Mesendoderm (in vitro differentiated cells): ENCODE data around the gene PSME3.
"Not testable (repeated sequence)": the region's sequence is repeated elsewhere in the genome, so short reads cannot be mapped to it uniquely, and the experiment has no call there.

ENCODE experiments used
- DNase-seq: peaks from one replicate; pipeline ENCODE4 v3.0.0; 2013
- H2AK5ac ChIP-seq: 2 replicates; pipeline ENCODE4 v1.6.1; 2013; ENCODE audit warnings: low read length, inconsistent platforms
- H2BK120ac ChIP-seq: 2 replicates; pipeline ENCODE4 v1.6.1; 2013; ENCODE audit warnings: low read depth, mild to moderate bottlenecking, low read length, moderate library complexity, mixed read lengths
- H2BK15ac ChIP-seq: replicated peaks from 2 replicates; pipeline ENCODE4 v1.6.1; 2013; ENCODE audit warnings: low read depth, mild to moderate bottlenecking, moderate library complexity
- H2BK5ac ChIP-seq: 2 replicates; pipeline ENCODE4 v1.6.1; 2013; ENCODE audit warnings: low read length, inconsistent platforms
- H3K18ac ChIP-seq: 2 replicates; pipeline ENCODE4 v1.6.1; 2013; ENCODE audit warnings: mild to moderate bottlenecking, low read length, mixed read lengths
- H3K23ac ChIP-seq: one replicate; pipeline ENCODE4 v1.6.1; 2013; ENCODE audit warnings: low read length
- H3K27ac ChIP-seq: 2 replicates; pipeline ENCODE4 v1.5.1; 2013; ENCODE audit warnings: low read depth, mild to moderate bottlenecking, inconsistent platforms, low read length, moderate library complexity
- H3K27me3 ChIP-seq: 2 replicates; pipeline ENCODE4 v1.6.1; 2013; ENCODE audit warnings: low read length, control low read depth, mild to moderate bottlenecking, inconsistent platforms; ENCODE audit not compliant: insufficient read depth, poor library complexity
- H3K36me3 ChIP-seq: 2 replicates; pipeline ENCODE4 v1.6.1; 2013; ENCODE audit warnings: low read length, inconsistent platforms; ENCODE audit not compliant: control insufficient read depth, insufficient read depth
- H3K4ac ChIP-seq: one replicate; pipeline ENCODE4 v1.6.1; 2013; ENCODE audit warnings: low read depth, mild to moderate bottlenecking, low read length, moderate library complexity
- H3K4me1 ChIP-seq: 2 replicates; pipeline ENCODE4 v1.6.1; 2013; ENCODE audit warnings: low read depth, low read length, inconsistent platforms; ENCODE audit not compliant: control insufficient read depth
- H3K4me2 ChIP-seq: 2 replicates; pipeline ENCODE4 v1.6.1; 2013; ENCODE audit warnings: low read length
- H3K4me3 ChIP-seq: 2 replicates; pipeline ENCODE4 v1.5.1; 2013; ENCODE audit warnings: mild to moderate bottlenecking, low read length
- H3K56ac ChIP-seq: one replicate; pipeline ENCODE4 v1.6.1; 2013; ENCODE audit warnings: low read length
- H3K79me1 ChIP-seq: 2 replicates; pipeline ENCODE4 v1.6.1; 2013; ENCODE audit warnings: low read length, inconsistent platforms
- H3K79me2 ChIP-seq: 2 replicates; pipeline ENCODE4 v1.6.1; 2013; ENCODE audit warnings: mild to moderate bottlenecking, low read length; ENCODE audit not compliant: control insufficient read depth, insufficient read depth
- H3K9ac ChIP-seq: 2 replicates; pipeline ENCODE4 v1.6.1; 2013; ENCODE audit warnings: low read length, inconsistent platforms
- H4K5ac ChIP-seq: one replicate; pipeline ENCODE4 v1.6.1; 2013; ENCODE audit warnings: low read length
- H4K8ac ChIP-seq: one replicate; pipeline ENCODE4 v1.6.1; 2013; ENCODE audit warnings: low read depth, mild to moderate bottlenecking, control low read depth, low read length, moderate library complexity
- WGBS: extraction: QIAGEN DNeasy Blood & Tissue Kit; methylation state at CpG from one replicate; pipeline ENCODE4 v1.1.7; 2013; ENCODE audit warnings: low lambda C conversion rate, missing lambda C conversion rate; ENCODE audit not compliant: insufficient coverage; ENCODE audit errors: extremely low coverage; 5-methylcytosine and 5-hydroxymethylcytosine counted together

PSME3 gene

GRCh38 chr17:42853004-42853403, 19.8 kb downstream of the PSME3 start:
- Histone ChIP-seq H2AK5ac (no peak overlapping the region), H3K79me1 (no peaks in the 10 kb centered on the region), H4K5ac (no peak overlapping the region), H3K27ac (no peak overlapping the region), H3K36me3 (no peaks in the 10 kb centered on the region), H3K4me3 (no peak overlapping the region), H2BK5ac (no peak overlapping the region), H3K27me3 (no peaks in the 10 kb centered on the region), H3K56ac (no peak overlapping the region), H4K8ac (no peak overlapping the region), H3K18ac (no peak overlapping the region), H3K4me2 (no peak overlapping the region), H3K4me1 (no peaks in the 10 kb centered on the region), H2BK120ac (no peak overlapping the region), H3K23ac (no peak overlapping the region), H2BK15ac (no peak overlapping the region), H3K4ac (no peak overlapping the region), H3K9ac (no peak overlapping the region), H3K79me2 (no peaks in the 10 kb centered on the region)
- DNase-seq, result no peak
- no CpG with 5 or more reads among the region's 4 CpGs for WGBS

GRCh38 chr17:42853597-42853967, 20.4 kb downstream of the PSME3 start:
- WGBS, result no CpG with 5 or more reads among the region's 5 CpGs
- H3K23ac ChIP-seq, result no peak overlapping the region

GRCh38 chr17:42853968-42854790, 21.0 kb downstream of the PSME3 start:
- no CpG with 5 or more reads among the region's 15 CpGs for WGBS
- Histone ChIP-seq H3K79me2 (no peaks in the 10 kb centered on the region), H3K27me3 (no peaks in the 10 kb centered on the region), H3K36me3 (no peaks in the 10 kb centered on the region), H3K9ac (no peak overlapping the region), H3K4me1 (no peaks in the 10 kb centered on the region), H4K5ac (no peak overlapping the region), H3K4ac (no peak overlapping the region), H3K4me3 (no peak overlapping the region), H2AK5ac (no peak overlapping the region), H3K23ac (no peak overlapping the region), H2BK15ac (no peak overlapping the region), H3K18ac (no peak overlapping the region), H3K4me2 (no peak overlapping the region), H3K27ac (no peak overlapping the region), H2BK120ac (no peak overlapping the region), H4K8ac (no peak overlapping the region), H2BK5ac (no peak overlapping the region), H3K56ac (no peak overlapping the region), H3K79me1 (no peaks in the 10 kb centered on the region)
- DNase-seq, result no peak

More at GRCh38 chr17:42853597-42853967, 20.4 kb downstream of the PSME3 start:
- no peak for DNase-seq
- no peak overlapping the region for H4K5ac ChIP-seq
- H3K79me2 ChIP-seq, result no peaks in the 10 kb centered on the region
- H3K9ac ChIP-seq, result no peak overlapping the region
- H3K79me1 ChIP-seq, result no peaks in the 10 kb centered on the region
- H2AK5ac ChIP-seq, result no peak overlapping the region
- no peak overlapping the region for H3K18ac ChIP-seq
- no peak overlapping the region for H3K56ac ChIP-seq
- H3K36me3 ChIP-seq, result no peaks in the 10 kb centered on the region
- no peaks in the 10 kb centered on the region for H3K27me3 ChIP-seq
- no peaks in the 10 kb centered on the region for H3K4me1 ChIP-seq
- H2BK5ac ChIP-seq, result no peak overlapping the region
- H3K4me3 ChIP-seq, result no peak overlapping the region
- no peak overlapping the region for H2BK120ac ChIP-seq
- no peak overlapping the region for H3K27ac ChIP-seq
- no peak overlapping the region for H4K8ac ChIP-seq
- H3K4me2 ChIP-seq, result no peak overlapping the region
- no peak overlapping the region for H3K4ac ChIP-seq
- H2BK15ac ChIP-seq, result no peak overlapping the region

- Histone ChIP-seq H3K79me2 (no peaks in the 10 kb centered on the region), H3K23ac (no peak overlapping the region), H2BK120ac (no peak overlapping the region), H3K4me3 (no peak overlapping the region), H4K8ac (no peak overlapping the region), H2AK5ac (no peak overlapping the region), H3K18ac (no peak overlapping the region), H2BK15ac (no peak overlapping the region), H3K27me3 (no peaks in the 10 kb centered on the region), H3K79me1 (no peaks in the 10 kb centered on the region), H3K4me1 (no peaks in the 10 kb centered on the region), H3K4ac (no peak overlapping the region), H2BK5ac (no peak overlapping the region), H3K56ac (no peak overlapping the region), H4K5ac (no peak overlapping the region), H3K9ac (no peak overlapping the region), H3K36me3 (no peaks in the 10 kb centered on the region), H3K27ac (no peak overlapping the region), H3K4me2 (no peak overlapping the region)
- no CpG with 5 or more reads among the region's 8 CpGs for WGBS
- no peak for DNase-seq
These were observed 21.9 kb downstream of the PSME3 start for GRCh38 chr17:42855048-42855596.

GRCh38 chr17:42856093-42856492, 22.9 kb downstream of the PSME3 start:
- H2AK5ac ChIP-seq, H3K79me2 ChIP-seq, H3K4ac ChIP-seq, H3K27ac ChIP-seq, H3K4me3 ChIP-seq, H2BK5ac ChIP-seq, H4K8ac ChIP-seq, H3K56ac ChIP-seq, DNase-seq, H3K18ac ChIP-seq, H4K5ac ChIP-seq, H3K23ac ChIP-seq, H3K4me1 ChIP-seq, H3K79me1 ChIP-seq, H3K36me3 ChIP-seq, H2BK15ac ChIP-seq, H3K9ac ChIP-seq, H3K27me3 ChIP-seq, H2BK120ac ChIP-seq, H3K4me2 ChIP-seq: not testable (repeated sequence)
- no CpG with 5 or more reads among the region's 8 CpGs for WGBS
